ENCODE results near the gene ZNF462. TPM values are rescaled to one million over a fixed set of nuclear protein-coding genes. Genes with fewer than 3 reads are reported as not detected.

ZNF462 gene
- total RNA-seq, 1 donor from 2014 or later = 32.1 TPM

GRCh38 chr9:106945727-106946660, 83.0 kb downstream of the ZNF462 start:
- DNase-seq (ENCODE audit: low read depth) = no peak
- TF ChIP-seq, protein P1, sequence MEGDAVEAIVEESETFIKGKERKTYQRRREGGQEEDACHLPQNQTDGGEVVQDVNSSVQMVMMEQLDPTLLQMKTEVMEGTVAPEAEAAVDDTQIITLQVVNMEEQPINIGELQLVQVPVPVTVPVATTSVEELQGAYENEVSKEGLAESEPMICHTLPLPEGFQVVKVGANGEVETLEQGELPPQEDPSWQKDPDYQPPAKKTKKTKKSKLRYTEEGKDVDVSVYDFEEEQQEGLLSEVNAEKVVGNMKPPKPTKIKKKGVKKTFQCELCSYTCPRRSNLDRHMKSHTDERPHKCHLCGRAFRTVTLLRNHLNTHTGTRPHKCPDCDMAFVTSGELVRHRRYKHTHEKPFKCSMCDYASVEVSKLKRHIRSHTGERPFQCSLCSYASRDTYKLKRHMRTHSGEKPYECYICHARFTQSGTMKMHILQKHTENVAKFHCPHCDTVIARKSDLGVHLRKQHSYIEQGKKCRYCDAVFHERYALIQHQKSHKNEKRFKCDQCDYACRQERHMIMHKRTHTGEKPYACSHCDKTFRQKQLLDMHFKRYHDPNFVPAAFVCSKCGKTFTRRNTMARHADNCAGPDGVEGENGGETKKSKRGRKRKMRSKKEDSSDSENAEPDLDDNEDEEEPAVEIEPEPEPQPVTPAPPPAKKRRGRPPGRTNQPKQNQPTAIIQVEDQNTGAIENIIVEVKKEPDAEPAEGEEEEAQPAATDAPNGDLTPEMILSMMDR (IDR thresholded peaks at IDR 0.05; ENCODE audit: insufficient read depth, low read length, poor library complexity, severe bottlenecking) = no peak
- Histone ChIP-seq H3K4me3 (ENCODE audit: low read depth, low read length) (no peak overlapping the region), H3K36me3 (ENCODE audit: control insufficient read depth, insufficient read depth, low read length) (peaks cover 1% of the 10 kb centered on the region), H3K27me3 (ENCODE audit: control insufficient read depth, insufficient read depth, low read length) (no peaks in the 10 kb centered on the region)

- no peak overlapping the region for H3K4me3 ChIP-seq (ENCODE audit: low read depth, low read length)
- no peak for DNase-seq (ENCODE audit: low read depth)
- TF ChIP-seq, protein P1 (IDR thresholded peaks at IDR 0.05; ENCODE audit: insufficient read depth, low read length, poor library complexity, severe bottlenecking) = no peak
- H3K27me3 ChIP-seq (ENCODE audit: control insufficient read depth, insufficient read depth, low read length) = no peaks in the 10 kb centered on the region
- H3K36me3 ChIP-seq (ENCODE audit: control insufficient read depth, insufficient read depth, low read length) = peaks cover 2% of the 10 kb centered on the region
These were observed 84.3 kb downstream of the ZNF462 start for GRCh38 chr9:106947106-106947900.

- Histone ChIP-seq H3K4me3 (ENCODE audit: low read depth, low read length) (no peak overlapping the region), H3K36me3 (ENCODE audit: control insufficient read depth, insufficient read depth, low read length) (peaks cover 2% of the 10 kb centered on the region), H3K27me3 (ENCODE audit: control insufficient read depth, insufficient read depth, low read length) (no peaks in the 10 kb centered on the region)
- peak; percentile 92 for DNase-seq (ENCODE audit: low read depth)
- TF ChIP-seq, protein P1 (IDR thresholded peaks at IDR 0.05; ENCODE audit: insufficient read depth, low read length, poor library complexity, severe bottlenecking) = no peak
These were observed 90.2 kb downstream of the ZNF462 start for GRCh38 chr9:106953174-106953573.

- DNase-seq (ENCODE audit: low read depth) = no peak
- no peak overlapping the region for H3K4me3 ChIP-seq (ENCODE audit: low read depth, low read length)
- H3K27me3 ChIP-seq (ENCODE audit: control insufficient read depth, insufficient read depth, low read length) = no peaks in the 10 kb centered on the region
- TF ChIP-seq, protein P1 (IDR thresholded peaks at IDR 0.05; ENCODE audit: insufficient read depth, low read length, poor library complexity, severe bottlenecking) = no peak
- peaks cover 4% of the 10 kb centered on the region for H3K36me3 ChIP-seq (ENCODE audit: control insufficient read depth, insufficient read depth, low read length)
These were observed 91.6 kb downstream of the ZNF462 start for GRCh38 chr9:106954558-106954957.

GRCh38 chr9:106954974-106955850, 92.2 kb downstream of the ZNF462 start:
- TF ChIP-seq, protein P1 (IDR thresholded peaks at IDR 0.05; ENCODE audit: insufficient read depth, low read length, poor library complexity, severe bottlenecking) = no peak
- H3K36me3 ChIP-seq (ENCODE audit: control insufficient read depth, insufficient read depth, low read length) = peaks cover 4% of the 10 kb centered on the region
- H3K27me3 ChIP-seq (ENCODE audit: control insufficient read depth, insufficient read depth, low read length) = no peaks in the 10 kb centered on the region
- no peak overlapping the region for H3K4me3 ChIP-seq (ENCODE audit: low read depth, low read length)
- no peak for DNase-seq (ENCODE audit: low read depth)

All from kidney epithelial cell (primary cell).